H9 (cell line): ENCODE data around the gene TGFBRAP1. TPM values are rescaled to one million over a fixed set of nuclear protein-coding genes. Genes with fewer than 3 reads are reported as not detected.

Experiments
- DNase-seq: peaks from one replicate; pipeline ENCODE4 v3.0.0-alpha.2; 2017
- H2AFZ ChIP-seq: one replicate; pipeline ENCODE4 v1.6.1; 2013; ENCODE audit warnings: mild to moderate bottlenecking, low read length, control low read depth, moderate library complexity
- H2AK5ac ChIP-seq: 2 replicates; pipeline ENCODE4 v1.6.1; 2013; ENCODE audit warnings: low read length, control low read depth, mixed read lengths; ENCODE audit not compliant: insufficient read length
- H2BK120ac ChIP-seq: one replicate; pipeline ENCODE4 v1.6.1; 2013; ENCODE audit warnings: low read depth, mild to moderate bottlenecking, low read length, control low read depth, inconsistent platforms; ENCODE audit not compliant: poor library complexity, severe bottlenecking
- H2BK12ac ChIP-seq: 2 replicates; pipeline ENCODE4 v1.6.1; 2013; ENCODE audit warnings: low read length, control low read depth, mixed read lengths, low read depth; ENCODE audit not compliant: insufficient read length
- H2BK15ac ChIP-seq: 2 replicates; pipeline ENCODE4 v1.6.1; 2013; ENCODE audit warnings: low read depth, low read length, control low read depth
- H2BK20ac ChIP-seq: one replicate; pipeline ENCODE4 v1.6.1; 2013; ENCODE audit warnings: low read depth, mild to moderate bottlenecking, low read length, control low read depth, inconsistent platforms; ENCODE audit not compliant: poor library complexity, severe bottlenecking
- H2BK5ac ChIP-seq: 2 replicates; pipeline ENCODE4 v1.6.1; 2013; ENCODE audit warnings: low read length, control low read depth, mixed read lengths; ENCODE audit not compliant: insufficient read length
- H3K14ac ChIP-seq: 2 replicates; pipeline ENCODE4 v1.6.1; 2013; ENCODE audit warnings: low read length, control low read depth; ENCODE audit not compliant: insufficient read depth
- H3K18ac ChIP-seq: 2 replicates; pipeline ENCODE4 v1.6.1; 2013; ENCODE audit warnings: low read depth, mild to moderate bottlenecking, mixed read lengths, low read length, control low read depth; ENCODE audit not compliant: insufficient read length
- H3K23ac ChIP-seq: 2 replicates; pipeline ENCODE4 v1.6.1; 2013; ENCODE audit warnings: low read length, control low read depth, mixed read lengths, low read depth; ENCODE audit not compliant: insufficient read length
- H3K23me2 ChIP-seq: 2 replicates; pipeline ENCODE4 v1.6.1; 2013; ENCODE audit warnings: low read depth, mild to moderate bottlenecking, mixed read lengths, low read length, control low read depth; ENCODE audit not compliant: insufficient read length, poor library complexity, severe bottlenecking
- H3K27ac ChIP-seq: 2 replicates; pipeline ENCODE4 v1.5.1; 2013; ENCODE audit warnings: low read length, control low read depth, mixed read lengths, low read depth; ENCODE audit not compliant: insufficient read length
- H3K27me3 ChIP-seq: 2 replicates; pipeline ENCODE4 v1.6.1; 2013; ENCODE audit warnings: low read length, control low read depth, inconsistent platforms; ENCODE audit not compliant: insufficient read depth
- H3K4ac ChIP-seq: 2 replicates; pipeline ENCODE4 v1.6.1; 2013; ENCODE audit warnings: low read depth, mild to moderate bottlenecking, control low read depth, inconsistent platforms, low read length, moderate library complexity
- H3K4me1 ChIP-seq: 2 replicates; pipeline ENCODE4 v1.6.1; 2013; ENCODE audit warnings: low read length, control low read depth, inconsistent platforms; ENCODE audit not compliant: insufficient read depth
- H3K4me2 ChIP-seq: 2 replicates; pipeline ENCODE4 v1.6.1; 2013; ENCODE audit warnings: low read length, control low read depth, mixed read lengths; ENCODE audit not compliant: insufficient read length, insufficient read depth
- H3K56ac ChIP-seq: 2 replicates; pipeline ENCODE4 v1.6.1; 2013; ENCODE audit warnings: low read depth, mild to moderate bottlenecking, mixed read lengths, low read length, control low read depth; ENCODE audit not compliant: insufficient read length
- H3K79me1 ChIP-seq: 2 replicates; pipeline ENCODE4 v1.6.1; 2013; ENCODE audit warnings: low read depth, mild to moderate bottlenecking, moderate library complexity, low read length, control low read depth, inconsistent platforms; ENCODE audit not compliant: insufficient read depth, poor library complexity, severe bottlenecking
- H3K79me2 ChIP-seq: 2 replicates; pipeline ENCODE4 v1.6.1; 2013; ENCODE audit warnings: low read length, control low read depth, inconsistent platforms; ENCODE audit not compliant: insufficient read depth
- H3K9ac ChIP-seq: 2 replicates; pipeline ENCODE4 v1.6.1; 2013; ENCODE audit warnings: low read length, control low read depth, mixed read lengths; ENCODE audit not compliant: insufficient read length; ENCODE audit errors: extremely low read depth
- H3K9me3 ChIP-seq: one replicate; pipeline ENCODE4 v1.6.1; 2013; ENCODE audit warnings: low read depth, low read length, inconsistent platforms; ENCODE audit not compliant: control insufficient read depth
- H3T11ph ChIP-seq: one replicate; pipeline ENCODE4 v1.6.1; 2013; ENCODE audit warnings: mild to moderate bottlenecking, low read length, control low read depth, inconsistent platforms
- H4K20me1 ChIP-seq: one replicate; pipeline ENCODE4 v1.6.1; 2013; ENCODE audit not compliant: control insufficient read depth, insufficient read length, insufficient read depth
- H4K5ac ChIP-seq: 2 replicates; pipeline ENCODE4 v1.6.1; 2013; ENCODE audit warnings: low read depth, mild to moderate bottlenecking, mixed read lengths, low read length, control low read depth; ENCODE audit not compliant: insufficient read length
- H4K8ac ChIP-seq: replicated peaks from 2 replicates; pipeline ENCODE4 v1.6.1; 2013; ENCODE audit warnings: low read length, control low read depth, mixed read lengths, low read depth; ENCODE audit not compliant: insufficient read length
- H4K91ac ChIP-seq: 2 replicates; pipeline ENCODE4 v1.6.1; 2013; ENCODE audit warnings: low read depth, mild to moderate bottlenecking, moderate library complexity, mixed read lengths, low read length, control low read depth; ENCODE audit not compliant: insufficient read length
- H3K27ac Mint-ChIP-seq, 3 experiments: 2 replicates in 2 of 3; 3 replicates in 1 of 3; pipeline ENCODE4 v1.8.0; 2020 to 2021; ENCODE audit warnings: mixed read lengths in 3 of 3, mild to moderate bottlenecking in 1 of 3, moderate library complexity in 1 of 3
- H3K27me3 Mint-ChIP-seq: 2 replicates; pipeline ENCODE4 v1.8.0; 2021; ENCODE audit warnings: low read depth, mild to moderate bottlenecking, moderate library complexity, mixed read lengths
- H3K36me3 Mint-ChIP-seq, 3 experiments: 2 replicates in 2 of 3; 3 replicates in 1 of 3; pipeline ENCODE4 v1.8.0; 2020 to 2021; ENCODE audit warnings: low read depth in 3 of 3, mixed read lengths in 3 of 3; ENCODE audit not compliant: insufficient read depth in 1 of 3
- H3K4me1 Mint-ChIP-seq, 2 experiments: 2 replicates each; pipeline ENCODE4 v1.8.0; 2020; ENCODE audit warnings: mixed read lengths in 2 of 2
- H3K4me3 Mint-ChIP-seq, 2 experiments: 2 replicates in 1 of 2; 3 replicates in 1 of 2; pipeline ENCODE4 v1.8.0; 2020 to 2021; ENCODE audit warnings: mild to moderate bottlenecking in 2 of 2, mixed read lengths in 2 of 2, moderate library complexity in 1 of 2
- H3K9me3 Mint-ChIP-seq, 2 experiments: 2 replicates in 1 of 2; 3 replicates in 1 of 2; pipeline ENCODE4 v1.8.0; 2020; ENCODE audit warnings: mild to moderate bottlenecking in 2 of 2, mixed read lengths in 2 of 2, moderate library complexity in 1 of 2
- WGBS: extraction: QIAGEN DNeasy Blood & Tissue Kit; methylation state at CpG from one replicate; pipeline ENCODE4 v1.1.7; 2013; ENCODE audit warnings: missing lambda C conversion rate, low lambda C conversion rate, mixed read lengths; ENCODE audit not compliant: insufficient read length; ENCODE audit errors: extremely low coverage; 5-methylcytosine and 5-hydroxymethylcytosine counted together
- total RNA-seq: library from RNA; stranded (reverse); gene quantifications from 2 replicates; pipeline ENCODE4 v1.2.1, GENCODE V29; 2021
- TF ChIP-seq, protein P1 (sequence below): fragments of 200-600 bp; sonication (generic); conservative IDR thresholded peaks from 3 replicates; pipeline ENCODE4 v1.8.0; 2021; ENCODE audit warnings: antibody characterized with exemption, mild to moderate bottlenecking

Gene TGFBRAP1
- total RNA-seq, 1 experiment from 2014 or later, result 23.6 TPM

- H4K20me1 ChIP-seq, result no peaks in the 10 kb centered on the region
- H3K27ac ChIP-seq, result no peak overlapping the region
- no peak overlapping the region for H3K4ac ChIP-seq
- no peaks in the 10 kb centered on the region for H3K4me1 ChIP-seq
- H2AK5ac ChIP-seq, result no peak overlapping the region
- Mint-ChIP-seq H3K36me3 (no peaks in the 10 kb centered on the region), H3K4me3 (no peak overlapping the region), H3K9me3 (no peaks in the 10 kb centered on the region), H3K4me1 (peaks cover 8 to 9% of the 10 kb centered on the region in 2 experiments), H3K27me3 (peaks cover 6% of the 10 kb centered on the region), H3K27ac (no peak overlapping the region)
- H3T11ph ChIP-seq, result no peak overlapping the region
- no peak overlapping the region for H4K91ac ChIP-seq
- no peak overlapping the region for H3K4me2 ChIP-seq
- H3K56ac ChIP-seq, result no peak overlapping the region
- H2BK15ac ChIP-seq, result no peak overlapping the region
- DNase-seq, result no peak
- H2BK20ac ChIP-seq, result no peak overlapping the region
- H3K14ac ChIP-seq, result no peak overlapping the region
- H3K27me3 ChIP-seq, result no peaks in the 10 kb centered on the region; the same call in 1 of the 2 replicates
- H3K23ac ChIP-seq, result no peak overlapping the region
- no peak overlapping the region for H2BK12ac ChIP-seq
- no peaks in the 10 kb centered on the region for H3K79me2 ChIP-seq
- no peak overlapping the region for H2BK5ac ChIP-seq
- H4K8ac ChIP-seq, result no peak overlapping the region
- no peaks in the 10 kb centered on the region for H3K79me1 ChIP-seq
- H3K23me2 ChIP-seq, result no peaks in the 10 kb centered on the region
- no peaks in the 10 kb centered on the region for H3K9me3 ChIP-seq
- no peak overlapping the region for H3K18ac ChIP-seq
- no peak overlapping the region for H2BK120ac ChIP-seq
- no CpG with 5 or more reads among the region's 3 CpGs for WGBS
- H2AFZ ChIP-seq, result no peak overlapping the region
- H3K9ac ChIP-seq, result no peak overlapping the region
- TF ChIP-seq, protein P1, sequence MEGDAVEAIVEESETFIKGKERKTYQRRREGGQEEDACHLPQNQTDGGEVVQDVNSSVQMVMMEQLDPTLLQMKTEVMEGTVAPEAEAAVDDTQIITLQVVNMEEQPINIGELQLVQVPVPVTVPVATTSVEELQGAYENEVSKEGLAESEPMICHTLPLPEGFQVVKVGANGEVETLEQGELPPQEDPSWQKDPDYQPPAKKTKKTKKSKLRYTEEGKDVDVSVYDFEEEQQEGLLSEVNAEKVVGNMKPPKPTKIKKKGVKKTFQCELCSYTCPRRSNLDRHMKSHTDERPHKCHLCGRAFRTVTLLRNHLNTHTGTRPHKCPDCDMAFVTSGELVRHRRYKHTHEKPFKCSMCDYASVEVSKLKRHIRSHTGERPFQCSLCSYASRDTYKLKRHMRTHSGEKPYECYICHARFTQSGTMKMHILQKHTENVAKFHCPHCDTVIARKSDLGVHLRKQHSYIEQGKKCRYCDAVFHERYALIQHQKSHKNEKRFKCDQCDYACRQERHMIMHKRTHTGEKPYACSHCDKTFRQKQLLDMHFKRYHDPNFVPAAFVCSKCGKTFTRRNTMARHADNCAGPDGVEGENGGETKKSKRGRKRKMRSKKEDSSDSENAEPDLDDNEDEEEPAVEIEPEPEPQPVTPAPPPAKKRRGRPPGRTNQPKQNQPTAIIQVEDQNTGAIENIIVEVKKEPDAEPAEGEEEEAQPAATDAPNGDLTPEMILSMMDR, result no peak
- no peak overlapping the region for H4K5ac ChIP-seq
Observed at GRCh38 chr2:105231232-105231619, 98.3 kb downstream of the TGFBRAP1 start.
